A673 (cell line): ENCODE data around the gene TTC7B. TPM values are rescaled to one million over a fixed set of nuclear protein-coding genes. Genes with fewer than 3 reads are reported as not detected.

Experiments
- BruUV-seq: library from RNA; stranded (reverse); fragments of 400-500 nt; replicated peaks from 2 replicates; lab custom pipeline; 2021; lab: Mats Ljungman, UMichigan
- CTCF ChIA-PET: fragments of 300-600 bp; sonication (Branson Sonifier 250); formaldehyde crosslinking; loops from one replicate; lab custom pipeline; 2022; ENCODE audit warnings: antibody characterized with exemption; lab: Charles Lee
- POLR2A ChIA-PET: fragments of 300-600 bp; sonication (Branson Sonifier 250); formaldehyde crosslinking; loops from one replicate; lab custom pipeline; 2022; ENCODE audit warnings: antibody characterized with exemption; ENCODE audit not compliant: low non-redundant PET; lab: Charles Lee
- DNase-seq: peaks from one replicate; pipeline ENCODE4 v3.0.0-alpha.2; 2015; ENCODE audit warnings: low spot score
- H3K27ac ChIP-seq: fragments of 200-600 bp; sonication (generic); 2 replicates; pipeline ENCODE4 v1.5.1; 2016; ENCODE audit warnings: mixed run types, low read depth, mild to moderate bottlenecking, mixed read lengths, antibody characterized with exemption, low read length; ENCODE audit not compliant: poor library complexity, severe bottlenecking
- H3K27me3 ChIP-seq: fragments of 200-600 bp; sonication (generic); replicated peaks from 2 replicates; pipeline ENCODE4 v1.6.1; 2017; ENCODE audit warnings: mixed run types, low read depth, mild to moderate bottlenecking, mixed read lengths, antibody characterized with exemption, low read length; ENCODE audit not compliant: insufficient read depth, poor library complexity
- H3K36me3 ChIP-seq: fragments of 200-600 bp; sonication (generic); 2 replicates; pipeline ENCODE4 v1.6.1; 2016; ENCODE audit warnings: mixed run types, mild to moderate bottlenecking, mixed read lengths, antibody characterized with exemption, low read length; ENCODE audit not compliant: insufficient read depth, poor library complexity, severe bottlenecking
- H3K4me1 ChIP-seq: fragments of 200-600 bp; sonication (generic); 2 replicates; pipeline ENCODE4 v1.6.1; 2017; ENCODE audit warnings: mixed run types, mild to moderate bottlenecking, mixed read lengths, antibody characterized with exemption, low read length; ENCODE audit not compliant: insufficient read depth, poor library complexity, severe bottlenecking
- H3K4me3 ChIP-seq: fragments of 200-600 bp; sonication (generic); 2 replicates; pipeline ENCODE4 v1.5.1; 2016; ENCODE audit warnings: low read depth, mixed run types, mild to moderate bottlenecking, mixed read lengths, low read length; ENCODE audit not compliant: poor library complexity, severe bottlenecking
- H3K9me3 ChIP-seq: fragments of 200-600 bp; sonication (generic); 2 replicates; pipeline ENCODE4 v1.6.1; 2016; ENCODE audit warnings: mixed run types, low read depth, mild to moderate bottlenecking, mixed read lengths, antibody characterized with exemption, low read length; ENCODE audit not compliant: poor library complexity, severe bottlenecking
- EZH2 ChIP-seq: fragments of 200-600 bp; sonication (generic); IDR thresholded peaks from 2 replicates; pipeline ENCODE4 v1.6.1; 2017; ENCODE audit warnings: borderline replicate concordance, low read depth, mild to moderate bottlenecking, mixed read lengths, antibody characterized with exemption, low read length; ENCODE audit not compliant: poor library complexity, severe bottlenecking
- intact Hi-C: fragments of 100-400 bp; cut with micrococcal nuclease; formaldehyde crosslinking; loops from one replicate; pipeline ENCODE4 v1.10.0; 2022; ENCODE audit not compliant: unreplicated experiment
- total RNA-seq: library from RNA; stranded (reverse); gene quantifications from 2 replicates; pipeline ENCODE4 v1.2.3, GENCODE V29; 2021
- TF ChIP-seq, protein P1 (sequence below): fragments of 300-800, 200-600 bp; sonication (generic); conservative IDR thresholded peaks from 2 replicates; pipeline ENCODE4 v1.5.1; 2017; ENCODE audit warnings: low read depth, mild to moderate bottlenecking, antibody characterized with exemption, low read length, moderate library complexity, mixed read lengths

The TTC7B gene
- total RNA-seq, 1 experiment from 2014 or later = 39.2 TPM

- POLR2A ChIA-PET = no interaction called here
- no peak for DNase-seq
- no peaks in the 10 kb centered on the region for H3K9me3 ChIP-seq
- TF ChIP-seq, protein P1, sequence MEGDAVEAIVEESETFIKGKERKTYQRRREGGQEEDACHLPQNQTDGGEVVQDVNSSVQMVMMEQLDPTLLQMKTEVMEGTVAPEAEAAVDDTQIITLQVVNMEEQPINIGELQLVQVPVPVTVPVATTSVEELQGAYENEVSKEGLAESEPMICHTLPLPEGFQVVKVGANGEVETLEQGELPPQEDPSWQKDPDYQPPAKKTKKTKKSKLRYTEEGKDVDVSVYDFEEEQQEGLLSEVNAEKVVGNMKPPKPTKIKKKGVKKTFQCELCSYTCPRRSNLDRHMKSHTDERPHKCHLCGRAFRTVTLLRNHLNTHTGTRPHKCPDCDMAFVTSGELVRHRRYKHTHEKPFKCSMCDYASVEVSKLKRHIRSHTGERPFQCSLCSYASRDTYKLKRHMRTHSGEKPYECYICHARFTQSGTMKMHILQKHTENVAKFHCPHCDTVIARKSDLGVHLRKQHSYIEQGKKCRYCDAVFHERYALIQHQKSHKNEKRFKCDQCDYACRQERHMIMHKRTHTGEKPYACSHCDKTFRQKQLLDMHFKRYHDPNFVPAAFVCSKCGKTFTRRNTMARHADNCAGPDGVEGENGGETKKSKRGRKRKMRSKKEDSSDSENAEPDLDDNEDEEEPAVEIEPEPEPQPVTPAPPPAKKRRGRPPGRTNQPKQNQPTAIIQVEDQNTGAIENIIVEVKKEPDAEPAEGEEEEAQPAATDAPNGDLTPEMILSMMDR = no peak
- TF ChIP-seq EZH2 = no peak
- H3K36me3 ChIP-seq = no peaks in the 10 kb centered on the region
- H3K4me1 ChIP-seq = no peaks in the 10 kb centered on the region
- CTCF ChIA-PET = no interaction called here
- intact Hi-C loops = no loop called here
- no peak overlapping the region for H3K4me3 ChIP-seq
- H3K27me3 ChIP-seq = no peaks in the 10 kb centered on the region
- no peak overlapping the region for H3K27ac ChIP-seq
- no TSS peak for BruUV-seq
These were observed 189.7 kb downstream of the TTC7B start for GRCh38 chr14:90626550-90626949.

DNA sequence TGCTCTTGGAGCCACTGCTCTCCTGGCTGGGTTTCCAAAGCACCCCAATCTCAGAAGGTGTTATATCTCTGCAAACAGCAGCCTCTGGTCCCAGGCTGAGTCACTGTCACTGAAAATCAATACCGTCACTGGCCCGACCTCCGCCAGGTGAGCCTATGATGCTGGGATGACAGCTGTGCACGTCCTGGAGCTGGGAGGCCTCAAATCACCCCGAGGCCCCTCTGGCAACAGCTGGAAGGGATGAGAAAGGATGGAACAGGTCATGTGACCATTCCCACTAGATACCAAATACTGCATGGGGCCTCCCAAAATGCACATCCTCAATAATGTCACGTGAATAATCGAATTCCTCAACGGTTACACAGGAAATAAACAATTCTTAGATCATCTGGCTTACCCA, 190.8 kb downstream of the TTC7B start:
- no peak for DNase-seq
- ChIA-PET POLR2A (no interaction called here), CTCF (no interaction called here)
- no peaks in the 10 kb centered on the region for H3K36me3 ChIP-seq
- no peaks in the 10 kb centered on the region for H3K4me1 ChIP-seq
- H3K27me3 ChIP-seq = no peaks in the 10 kb centered on the region
- intact Hi-C loops = no loop called here
- no peak overlapping the region for H3K27ac ChIP-seq
- TF ChIP-seq EZH2 = no peak
- TF ChIP-seq, protein P1 = no peak
- no peak overlapping the region for H3K4me3 ChIP-seq
- H3K9me3 ChIP-seq = no peaks in the 10 kb centered on the region
- no TSS peak for BruUV-seq

- Histone ChIP-seq H3K4me3 (no peak overlapping the region), H3K27ac (no peak overlapping the region), H3K36me3 (no peaks in the 10 kb centered on the region), H3K4me1 (no peaks in the 10 kb centered on the region), H3K9me3 (no peaks in the 10 kb centered on the region), H3K27me3 (no peaks in the 10 kb centered on the region)
- TF ChIP-seq, protein P1 = no peak
- TF ChIP-seq EZH2 = no peak
- intact Hi-C loops = no loop called here
- BruUV-seq = no TSS peak
- POLR2A ChIA-PET = no interaction called here
- no peak for DNase-seq
- CTCF ChIA-PET = no interaction called here
These were observed 191.4 kb downstream of the TTC7B start for GRCh38 chr14:90624732-90625400.
